Cerebellar cortex (tissue), 1 donor: ENCODE data around the gene UBE2E1.
"Not testable (repeated sequence)": the region's sequence is repeated elsewhere in the genome, so short reads cannot be mapped to it uniquely, and the experiment has no call there.

Experiments used
- DNase-seq: peaks from one replicate; pipeline ENCODE4 v3.0.0-alpha.2; 2015; ENCODE audit warnings: low spot score

UBE2E1 gene

DNA sequence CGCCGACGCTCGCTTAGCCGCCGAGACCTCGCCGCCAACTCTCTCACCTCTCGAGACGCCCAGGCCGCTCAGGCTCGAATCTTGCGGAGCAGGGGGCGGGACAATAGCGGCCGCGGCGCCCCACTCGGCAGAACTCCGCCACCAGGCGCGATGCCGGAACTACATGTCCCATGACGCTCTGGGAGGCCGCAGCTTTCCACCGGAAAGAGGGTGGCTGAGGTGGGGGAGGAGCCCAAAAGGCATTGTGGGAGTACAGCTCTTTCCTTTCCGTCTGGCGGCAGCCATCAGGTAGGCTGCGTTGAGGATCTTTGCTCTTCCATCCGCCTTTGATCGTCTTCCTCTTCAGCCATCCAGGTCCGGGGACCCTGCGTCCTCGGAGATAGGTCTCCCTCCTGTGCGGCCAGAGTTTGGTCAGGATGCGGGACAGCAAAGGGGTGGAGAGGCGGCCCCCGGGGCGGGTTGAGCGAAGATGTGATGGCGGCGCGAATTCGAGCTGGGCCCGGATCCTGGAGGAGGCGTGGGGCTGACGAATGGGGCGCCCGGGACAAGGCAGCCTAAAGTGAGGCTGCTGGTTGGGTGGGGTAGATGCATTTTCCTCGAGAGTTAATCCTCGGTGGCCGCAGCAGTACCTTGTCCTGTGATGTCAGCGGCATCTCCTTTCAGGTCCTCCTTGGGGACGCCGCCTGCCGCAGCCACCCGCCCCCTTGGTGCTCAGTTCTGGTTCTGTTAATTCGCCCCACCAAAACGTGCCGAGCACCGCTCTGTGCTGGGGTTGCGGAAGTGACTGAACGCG, 111.3 kb downstream of the UBE2E1 start, which contains the start of the genes NKIRAS1 and RPL15:
Gene NKIRAS1, minus strand, starts transcription at position 105 of the 793 bp plus-strand sequence. CDS start 6,086 bp downstream, outside the sequence.
Gene RPL15, plus strand, starts transcription at position 247 of the 793 bp plus-strand sequence. CDS start 728 bp downstream, outside the sequence.
- peak; percentile 98 for DNase-seq

- not testable (repeated sequence) for DNase-seq
Observed at GRCh38 chr3:23917679-23918303, 112.0 kb downstream of the UBE2E1 start.

DNA sequence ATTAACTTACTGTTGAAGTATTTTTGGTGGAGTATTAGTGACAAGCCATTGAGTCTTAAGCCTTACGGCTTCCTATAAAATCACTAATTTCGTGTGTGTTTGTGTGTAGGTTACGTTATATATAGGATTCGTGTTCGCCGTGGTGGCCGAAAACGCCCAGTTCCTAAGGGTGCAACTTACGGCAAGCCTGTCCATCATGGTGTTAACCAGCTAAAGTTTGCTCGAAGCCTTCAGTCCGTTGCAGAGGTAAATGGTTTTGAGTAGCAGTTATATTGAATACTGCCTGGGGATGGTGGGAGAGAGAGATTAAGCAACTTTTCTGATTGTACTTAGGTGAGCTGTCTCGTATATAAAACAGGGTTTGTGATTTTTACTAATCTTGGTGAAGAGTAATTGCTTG, 112.6 kb downstream of the UBE2E1 start:
- DNase-seq, result not testable (repeated sequence)

DNA sequence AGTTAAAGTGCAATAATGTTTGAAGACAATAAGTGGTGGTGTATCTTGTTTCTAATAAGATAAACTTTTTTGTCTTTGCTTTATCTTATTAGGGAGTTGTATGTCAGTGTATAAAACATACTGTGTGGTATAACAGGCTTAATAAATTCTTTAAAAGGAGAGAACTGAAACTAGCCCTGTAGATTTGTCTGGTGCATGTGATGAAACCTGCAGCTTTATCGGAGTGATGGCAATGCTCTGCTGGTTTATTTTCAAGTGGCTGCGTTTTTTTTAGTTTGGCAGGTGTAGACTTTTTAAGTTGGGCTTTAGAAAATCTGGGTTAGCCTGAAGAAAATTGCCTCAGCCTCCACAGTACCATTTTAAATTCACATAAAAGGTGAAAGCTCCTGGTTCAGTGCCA, 113.9 kb downstream of the UBE2E1 start:
- DNase-seq, result no peak

GRCh38 chr3:23920151-23920655, 114.4 kb downstream of the UBE2E1 start:
- peak; percentile 25 for DNase-seq

DNA sequence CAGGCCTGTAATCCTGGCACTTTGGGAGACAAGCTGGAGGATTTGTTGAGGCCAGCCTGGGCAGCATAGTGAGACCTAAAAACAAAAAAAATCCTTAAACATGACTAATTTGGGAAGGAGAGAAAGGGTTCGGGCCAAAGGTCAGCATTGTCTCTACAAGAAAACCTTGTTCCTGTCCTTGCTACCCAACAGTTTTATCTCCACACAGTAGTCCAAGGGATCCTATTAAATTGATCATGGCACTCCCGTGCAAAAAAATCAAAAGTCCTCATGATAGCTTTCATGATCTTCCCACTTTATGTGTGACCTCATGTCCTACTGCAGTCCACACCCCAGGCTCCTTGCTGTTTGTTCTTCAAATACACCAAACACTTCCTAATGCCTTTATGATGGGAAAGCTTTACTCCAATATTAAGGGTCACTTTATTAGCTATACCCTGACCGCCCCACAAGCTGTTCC, 115.3 kb downstream of the UBE2E1 start:
- DNase-seq, result peak; percentile 34

DNA sequence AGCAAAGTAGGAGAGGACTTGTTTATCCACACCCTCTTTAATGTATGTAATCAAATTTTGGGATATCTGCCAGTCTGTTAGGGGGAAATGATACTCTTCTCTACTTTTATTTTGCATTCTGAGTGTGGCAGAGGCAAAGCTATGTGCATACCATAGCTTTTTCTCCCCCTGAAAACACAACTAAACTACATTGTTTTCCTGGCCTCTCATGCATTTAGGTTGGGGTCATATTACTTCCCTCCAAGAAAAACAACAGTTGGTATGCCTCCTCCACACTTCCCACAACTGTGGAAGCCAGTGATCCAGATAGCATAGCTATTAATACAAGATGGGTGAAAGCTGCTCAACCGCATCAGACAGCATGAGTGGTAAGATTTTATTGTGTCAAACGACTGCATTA, 118.0 kb downstream of the UBE2E1 start:
- DNase-seq, result no peak

- DNase-seq, result no peak
Observed at GRCh38 chr3:23926246-23926645, 120.5 kb downstream of the UBE2E1 start.

DNA sequence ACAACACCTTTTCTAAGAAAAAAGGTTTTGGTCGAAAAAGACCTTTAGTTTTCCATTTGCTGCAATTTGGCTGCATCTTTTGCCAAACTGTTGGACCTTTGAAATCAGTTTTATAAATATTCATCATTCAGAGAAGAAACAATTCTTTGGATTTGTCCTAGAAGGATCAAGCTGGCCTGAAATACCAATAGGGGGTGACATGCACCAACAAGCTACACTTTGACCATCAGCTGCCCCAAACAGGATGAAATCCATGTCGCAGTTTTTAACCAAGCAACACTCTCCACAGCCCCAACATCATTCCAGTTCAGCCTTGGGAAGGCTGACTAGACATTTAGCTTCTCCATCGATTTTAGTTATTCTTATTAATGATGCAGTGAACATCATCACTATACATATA, 121.0 kb downstream of the UBE2E1 start:
- peak; percentile 45 for DNase-seq

DNA sequence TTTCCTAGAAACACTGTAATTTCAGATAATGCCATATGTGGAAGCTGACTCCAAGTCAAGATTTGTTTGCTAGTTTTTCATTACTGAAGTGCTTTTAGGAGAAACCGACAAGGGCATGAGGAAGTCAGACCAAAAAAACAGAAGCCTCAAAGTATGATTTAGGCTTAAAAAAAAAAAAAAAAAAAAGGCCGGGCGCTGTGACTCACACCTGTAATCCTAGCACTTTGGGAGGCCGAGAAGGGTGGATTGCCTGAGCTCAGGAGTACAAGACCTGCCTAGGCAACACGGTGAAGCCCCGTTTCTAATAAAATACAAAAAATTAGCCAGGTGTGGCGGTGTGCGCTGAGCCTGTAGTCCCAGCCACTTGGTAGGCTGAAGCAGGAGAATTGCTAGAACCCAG, 122.8 kb downstream of the UBE2E1 start:
- DNase-seq, result no peak

GRCh38 chr3:23931597-23931996, 125.8 kb downstream of the UBE2E1 start:
- no peak for DNase-seq

GRCh38 chr3:23932571-23932970, 126.8 kb downstream of the UBE2E1 start:
- DNase-seq, result no peak

GRCh38 chr3:23934253-23934652, 128.5 kb downstream of the UBE2E1 start:
- no peak for DNase-seq

DNA sequence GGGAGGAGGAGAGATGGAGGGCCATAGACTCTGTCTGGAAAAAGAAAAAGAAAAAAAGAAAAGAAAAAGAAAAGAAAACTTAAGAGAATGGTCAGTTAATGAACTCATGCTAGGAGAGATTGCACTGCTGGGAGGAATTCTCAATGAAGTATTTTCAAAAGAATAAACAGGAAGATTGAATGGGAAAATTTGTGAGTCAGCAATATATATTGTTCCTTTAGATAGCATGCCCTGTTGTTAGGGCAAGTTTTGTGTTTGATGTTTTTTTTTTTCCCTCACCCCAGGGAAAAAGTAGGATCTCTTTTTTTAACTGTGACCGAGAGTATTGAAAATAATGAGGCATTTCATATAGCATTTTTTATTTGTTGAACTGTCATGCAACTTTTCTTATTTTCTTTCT, 131.5 kb downstream of the UBE2E1 start:
- no peak for DNase-seq

DNA sequence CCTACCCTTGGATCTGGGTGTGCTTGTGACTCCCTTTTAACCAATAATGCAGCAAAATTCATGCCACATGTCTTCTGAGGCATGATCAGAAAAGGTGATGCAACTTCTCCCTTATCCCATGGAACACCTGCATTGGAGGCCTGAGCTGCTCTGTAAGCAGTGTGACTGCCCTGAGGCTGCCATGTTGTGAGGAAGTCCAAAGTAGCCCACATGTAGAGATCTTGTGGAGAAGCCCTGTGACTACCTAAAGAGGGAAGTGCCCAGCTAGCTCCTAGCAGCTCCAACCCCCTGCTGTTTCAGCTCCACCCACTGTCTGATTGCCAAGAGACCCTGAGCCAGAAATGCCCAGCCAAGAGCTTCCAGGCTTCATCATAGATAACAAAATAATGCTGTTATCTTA, 132.9 kb downstream of the UBE2E1 start:
- no peak for DNase-seq

DNA sequence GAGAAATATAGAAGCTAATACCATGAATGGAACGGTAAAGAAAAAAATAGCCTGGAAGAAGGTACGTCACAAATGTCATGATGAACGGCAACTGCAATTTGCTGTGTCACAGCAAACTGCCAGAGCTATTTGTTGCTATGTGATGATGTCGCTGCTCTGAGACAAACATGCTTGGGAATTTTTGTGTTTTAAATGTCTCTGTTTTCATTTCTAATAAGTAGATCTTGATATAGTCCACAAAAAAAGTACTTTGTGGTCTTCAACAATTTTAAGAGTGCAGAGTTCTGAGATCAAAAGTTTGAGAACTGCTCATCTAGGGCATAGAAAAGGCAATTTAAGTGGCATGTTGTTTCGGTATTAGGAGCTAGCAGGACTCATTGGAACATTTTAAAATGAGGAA, 135.0 kb downstream of the UBE2E1 start:
- no peak for DNase-seq
